OCI-LY1 (cell line): ENCODE measurements around the gene BUB1.

ENCODE experiments used
- H2AFZ ChIP-seq: fragments of 200-600 bp; sonication (generic), shearing (Covaris generic); 2 replicates; pipeline ENCODE4 v1.6.0; 2014; ENCODE audit warnings: antibody characterized with exemption, mild to moderate bottlenecking, low read length
- H3F3A ChIP-seq: fragments of 200-600 bp; sonication (generic), shearing (Covaris generic); 2 replicates; pipeline ENCODE4 v1.6.0; 2014; ENCODE audit warnings: mild to moderate bottlenecking, antibody characterized with exemption, low read length, moderate library complexity; ENCODE audit not compliant: insufficient read depth
- H3K27ac ChIP-seq: fragments of 200-600 bp; sonication (generic); 2 replicates; pipeline ENCODE4 v1.5.1; 2014; ENCODE audit warnings: low read length, mixed run types, mild to moderate bottlenecking, low read depth; ENCODE audit not compliant: poor library complexity, severe bottlenecking
- H3K27me3 ChIP-seq: fragments of 200-600 bp; sonication (generic); 2 replicates; pipeline ENCODE4 v1.6.0; 2014; ENCODE audit warnings: antibody characterized with exemption, mild to moderate bottlenecking, low read length, moderate library complexity; ENCODE audit not compliant: insufficient read depth
- H3K36me3 ChIP-seq: fragments of 200-600 bp; sonication (generic); 2 replicates; pipeline ENCODE4 v1.6.1; 2014; ENCODE audit warnings: mild to moderate bottlenecking, antibody characterized with exemption, low read length, moderate library complexity, mixed read lengths; ENCODE audit not compliant: insufficient read depth
- H3K4me1 ChIP-seq: fragments of 200-600 bp; sonication (generic); 2 replicates; pipeline ENCODE4 v1.5.1; 2014; ENCODE audit warnings: mild to moderate bottlenecking, low read length, moderate library complexity; ENCODE audit not compliant: insufficient read depth, severe bottlenecking
- H3K4me2 ChIP-seq: fragments of 200-600 bp; sonication (generic), shearing (Covaris generic); 2 replicates; pipeline ENCODE4 v1.6.1; 2014; ENCODE audit warnings: low read length
- H3K4me3 ChIP-seq: fragments of 200-600 bp; sonication (generic); 2 replicates; pipeline ENCODE4 v1.5.1; 2014; ENCODE audit warnings: low read length, low read depth, mild to moderate bottlenecking, mixed read lengths; ENCODE audit not compliant: poor library complexity, severe bottlenecking
- H3K79me2 ChIP-seq: fragments of 200-600 bp; shearing (Covaris generic); 2 replicates; pipeline ENCODE4 v1.6.1; 2016; ENCODE audit warnings: mixed run types, low read length, mixed read lengths; ENCODE audit not compliant: insufficient read depth
- H3K9ac ChIP-seq: fragments of 200-600 bp; sonication (generic), shearing (Covaris generic); 2 replicates; pipeline ENCODE4 v1.6.1; 2014; ENCODE audit warnings: mild to moderate bottlenecking, low read length, mixed read lengths
- H3K9me2 ChIP-seq: fragments of 200-600 bp; sonication (generic), shearing (Covaris generic); 2 replicates; pipeline ENCODE4 v1.6.1; 2014; ENCODE audit warnings: low read depth, mild to moderate bottlenecking, low read length, mixed read lengths
- H3K9me3 ChIP-seq: fragments of 200-600 bp; shearing (Covaris generic); 2 replicates; pipeline ENCODE4 v1.6.1; 2014; ENCODE audit warnings: low read length, mixed read lengths
- H4K20me1 ChIP-seq: fragments of 200-600 bp; sonication (generic), shearing (Covaris generic); 2 replicates; pipeline ENCODE4 v1.6.0; 2016; ENCODE audit warnings: mild to moderate bottlenecking, low read length; ENCODE audit not compliant: insufficient read depth
- CTCF ChIP-seq: fragments of 200-600 bp; sonication (generic), shearing (Covaris generic); IDR thresholded peaks from 2 replicates; pipeline ENCODE4 v1.5.1; 2017; ENCODE audit warnings: mild to moderate bottlenecking, antibody characterized with exemption, low read length, moderate library complexity, mixed read lengths
- EZH2 ChIP-seq: fragments of 200-600 bp; sonication (generic), shearing (Covaris generic); IDR thresholded peaks from 2 replicates; pipeline ENCODE4 v1.8.0; 2017; ENCODE audit warnings: borderline replicate concordance, mixed run types, mild to moderate bottlenecking, antibody characterized with exemption, low read length, moderate library complexity, mixed read lengths

BUB1 gene

GRCh38 chr2:110673201-110673600, 4.7 kb downstream of the BUB1 start:
- no peaks in the 10 kb centered on the region for H3K27me3 ChIP-seq
- peaks cover 34% of the 10 kb centered on the region for H3K79me2 ChIP-seq
- TF ChIP-seq CTCF = no peak
- TF ChIP-seq EZH2 = no peak
- no peaks in the 10 kb centered on the region for H4K20me1 ChIP-seq
- no peaks in the 10 kb centered on the region for H3K9me2 ChIP-seq
- H3F3A ChIP-seq = no peaks in the 10 kb centered on the region
- H3K27ac ChIP-seq = no peak overlapping the region
- H3K4me2 ChIP-seq = no peak overlapping the region
- peaks cover 25% of the 10 kb centered on the region for H3K4me1 ChIP-seq
- H3K36me3 ChIP-seq = peaks cover 67% of the 10 kb centered on the region
- H3K9ac ChIP-seq = no peak overlapping the region
- no peak overlapping the region for H2AFZ ChIP-seq
- H3K9me3 ChIP-seq = no peaks in the 10 kb centered on the region
- H3K4me3 ChIP-seq = no peak overlapping the region

- H3K9me3 ChIP-seq = no peaks in the 10 kb centered on the region
- no peak for TF ChIP-seq CTCF
- no peak for TF ChIP-seq EZH2
- peaks cover 15% of the 10 kb centered on the region for H3K79me2 ChIP-seq
- no peaks in the 10 kb centered on the region for H3F3A ChIP-seq
- H2AFZ ChIP-seq = no peak overlapping the region
- no peak overlapping the region for H3K27ac ChIP-seq
- H3K4me3 ChIP-seq = no peak overlapping the region
- no peaks in the 10 kb centered on the region for H4K20me1 ChIP-seq
- H3K9ac ChIP-seq = no peak overlapping the region
- peaks cover 83% of the 10 kb centered on the region for H3K36me3 ChIP-seq
- H3K4me2 ChIP-seq = no peak overlapping the region
- no peaks in the 10 kb centered on the region for H3K9me2 ChIP-seq
- peaks cover 13% of the 10 kb centered on the region for H3K4me1 ChIP-seq
- no peaks in the 10 kb centered on the region for H3K27me3 ChIP-seq
Measured at GRCh38 chr2:110670826-110671225, 7.0 kb downstream of the BUB1 start.

GRCh38 chr2:110669079-110669478, 8.8 kb downstream of the BUB1 start:
- Histone ChIP-seq H3K9me2 (no peaks in the 10 kb centered on the region), H2AFZ (no peak overlapping the region), H3K9me3 (no peaks in the 10 kb centered on the region), H3K4me2 (no peak overlapping the region), H3K4me3 (no peak overlapping the region), H3K79me2 (peaks cover 10% of the 10 kb centered on the region; the same call in 1 of the 2 replicates), H3K36me3 (peaks cover 98% of the 10 kb centered on the region), H3K27ac (no peak overlapping the region), H4K20me1 (no peaks in the 10 kb centered on the region), H3K4me1 (no peaks in the 10 kb centered on the region), H3K27me3 (no peaks in the 10 kb centered on the region), H3K9ac (no peak overlapping the region), H3F3A (no peaks in the 10 kb centered on the region)
- TF ChIP-seq EZH2 (no peak), CTCF (no peak)
